ENCODE results near the gene ITPK1.

DNA sequence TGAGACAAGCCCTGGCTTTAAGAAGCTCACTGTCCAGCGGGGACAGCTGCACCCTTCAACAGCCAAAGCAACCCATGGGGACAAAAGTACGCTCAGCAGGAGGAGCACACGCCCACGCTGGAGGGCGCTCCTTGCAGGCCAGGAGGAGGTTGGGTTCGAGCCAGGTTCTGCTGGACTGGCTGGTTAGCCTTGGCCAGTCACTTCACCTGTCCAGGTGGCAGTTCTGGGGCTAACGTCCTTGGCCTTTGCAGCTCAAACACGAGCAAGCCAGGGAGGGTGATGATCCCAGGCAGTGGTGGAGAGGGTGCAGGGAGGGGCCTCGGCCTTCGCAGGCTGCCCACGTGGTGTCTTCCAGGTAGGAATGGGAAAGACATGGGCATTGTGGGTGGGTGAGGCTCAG is 179.6 kb downstream of the ITPK1 start:
- TF ChIP-seq, protein P1, sequence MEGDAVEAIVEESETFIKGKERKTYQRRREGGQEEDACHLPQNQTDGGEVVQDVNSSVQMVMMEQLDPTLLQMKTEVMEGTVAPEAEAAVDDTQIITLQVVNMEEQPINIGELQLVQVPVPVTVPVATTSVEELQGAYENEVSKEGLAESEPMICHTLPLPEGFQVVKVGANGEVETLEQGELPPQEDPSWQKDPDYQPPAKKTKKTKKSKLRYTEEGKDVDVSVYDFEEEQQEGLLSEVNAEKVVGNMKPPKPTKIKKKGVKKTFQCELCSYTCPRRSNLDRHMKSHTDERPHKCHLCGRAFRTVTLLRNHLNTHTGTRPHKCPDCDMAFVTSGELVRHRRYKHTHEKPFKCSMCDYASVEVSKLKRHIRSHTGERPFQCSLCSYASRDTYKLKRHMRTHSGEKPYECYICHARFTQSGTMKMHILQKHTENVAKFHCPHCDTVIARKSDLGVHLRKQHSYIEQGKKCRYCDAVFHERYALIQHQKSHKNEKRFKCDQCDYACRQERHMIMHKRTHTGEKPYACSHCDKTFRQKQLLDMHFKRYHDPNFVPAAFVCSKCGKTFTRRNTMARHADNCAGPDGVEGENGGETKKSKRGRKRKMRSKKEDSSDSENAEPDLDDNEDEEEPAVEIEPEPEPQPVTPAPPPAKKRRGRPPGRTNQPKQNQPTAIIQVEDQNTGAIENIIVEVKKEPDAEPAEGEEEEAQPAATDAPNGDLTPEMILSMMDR (IDR thresholded peaks at IDR 0.05) = no peak
- TF ChIP-seq POLR2A (IDR thresholded peaks at IDR 0.05) (no peak), POLR2AphosphoS5 (IDR thresholded peaks at IDR 0.05) (no peak)

Measured in prostate gland (tissue), 2 donors.